ENCODE data around the gene NEK5. TPM values are rescaled to one million over a fixed set of nuclear protein-coding genes. Genes with fewer than 3 reads are reported as not detected.
"Not testable (repeated sequence)": the region's sequence is repeated elsewhere in the genome, so short reads cannot be mapped to it uniquely, and the experiment has no call there.

Gene NEK5
- total RNA-seq, 2 donors from 2014 or later = 0.33 to 0.78 TPM

GRCh38 chr13:52109116-52109670 is 19.7 kb downstream of the NEK5 start:
- no peak for DNase-seq
- no peaks in the 10 kb centered on the region for H3K27me3 ChIP-seq
- 89 to 94% methylated on average over 1 of the region's 1 CpG for WGBS, 2 donors
- H3K36me3 ChIP-seq (replicated peaks in 1 of 2; ENCODE audit: insufficient read depth in 1 of 2, low read depth in 2 of 2) = no peaks in the 10 kb centered on the region
- H3K4me1 ChIP-seq = no peaks in the 10 kb centered on the region
- ATAC-seq = no peak
- intact Hi-C loops (cut with DNase I) = no loop called here
- TF ChIP-seq POLR2A (IDR thresholded peaks at IDR 0.05) (no peak), CTCF (IDR thresholded peaks at IDR 0.05) (no peak)
- no peaks in the 10 kb centered on the region for H3K9me3 ChIP-seq
- H3K4me3 ChIP-seq = no peak overlapping the region
- no peak overlapping the region for H3K27ac ChIP-seq

GRCh38 chr13:52105841-52106240 is 23.0 kb downstream of the NEK5 start:
- H3K27me3 ChIP-seq = no peaks in the 10 kb centered on the region
- H3K9me3 ChIP-seq = no peaks in the 10 kb centered on the region
- DNase-seq = no peak
- H3K27ac ChIP-seq = no peak overlapping the region
- TF ChIP-seq POLR2A (IDR thresholded peaks at IDR 0.05) (no peak), CTCF (IDR thresholded peaks at IDR 0.05) (no peak)
- H3K4me3 ChIP-seq = no peak overlapping the region
- 76 to 100% methylated on average over 1 of the region's 1 CpG for WGBS, 2 donors
- no peak for ATAC-seq
- intact Hi-C loops (cut with DNase I) = no loop called here
- no peaks in the 10 kb centered on the region for H3K4me1 ChIP-seq
- H3K36me3 ChIP-seq (replicated peaks in 1 of 2; ENCODE audit: insufficient read depth in 1 of 2, low read depth in 2 of 2) = no peaks in the 10 kb centered on the region

GRCh38 chr13:52104624-52105023 is 24.2 kb downstream of the NEK5 start:
- no peaks in the 10 kb centered on the region for H3K4me1 ChIP-seq
- H3K36me3 ChIP-seq (replicated peaks in 1 of 2; ENCODE audit: insufficient read depth in 1 of 2, low read depth in 2 of 2) = no peaks in the 10 kb centered on the region
- H3K9me3 ChIP-seq = no peaks in the 10 kb centered on the region
- no peak overlapping the region for H3K27ac ChIP-seq
- ATAC-seq = no peak
- H3K27me3 ChIP-seq = no peaks in the 10 kb centered on the region
- TF ChIP-seq CTCF (IDR thresholded peaks at IDR 0.05) = no peak
- intact Hi-C loops (cut with DNase I) = no loop called here
- 81 to 95% methylated on average over 1 of the region's 1 CpG for WGBS, 2 donors
- no peak for DNase-seq
- H3K4me3 ChIP-seq = no peak overlapping the region

- 78 to 79% methylated on average over 5 of the region's 5 CpGs for WGBS, 2 donors
- no peaks in the 10 kb centered on the region for H3K27me3 ChIP-seq
- DNase-seq (no peak), ATAC-seq (no peak)
- H3K9me3 ChIP-seq = no peaks in the 10 kb centered on the region
- intact Hi-C loops (cut with DNase I) = no loop called here
- H3K4me3 ChIP-seq = no peak overlapping the region
- TF ChIP-seq CTCF (IDR thresholded peaks at IDR 0.05) (no peak), POLR2A (IDR thresholded peaks at IDR 0.05) (no peak)
- no peak overlapping the region for H3K27ac ChIP-seq
- H3K36me3 ChIP-seq (replicated peaks in 1 of 2; ENCODE audit: insufficient read depth in 1 of 2, low read depth in 2 of 2) = no peaks in the 10 kb centered on the region
- no peaks in the 10 kb centered on the region for H3K4me1 ChIP-seq
These were observed 25.5 kb downstream of the NEK5 start for GRCh38 chr13:52103386-52103785.

- H3K4me3 ChIP-seq; H3K9me3 ChIP-seq; intact Hi-C loops (cut with DNase I); H3K36me3 ChIP-seq (replicated peaks in 1 of 2; ENCODE audit: insufficient read depth in 1 of 2, low read depth in 2 of 2); DNase-seq; H3K4me1 ChIP-seq; H3K27me3 ChIP-seq; ATAC-seq; H3K27ac ChIP-seq: not testable (repeated sequence)
- 94 to 98% methylated on average over 3 of the region's 3 CpGs for WGBS, 2 donors
These were observed 26.4 kb downstream of the NEK5 start for GRCh38 chr13:52102423-52102822.

All from body of pancreas (tissue), 4 donors.